GM23338 (cell line): ENCODE results near the gene C15orf40. TPM values are rescaled to one million over a fixed set of nuclear protein-coding genes. Genes with fewer than 3 reads are reported as not detected.

ENCODE experiments used
- ATAC-seq: fragments of 200-7000 bp; cut with Tn5 transposase; 3 replicates; pipeline ENCODE4 v1.9.1; 2020
- DNase-seq: peaks from one replicate; pipeline ENCODE4 v3.0.0-alpha.2; 2015; ENCODE audit warnings: low spot score
- H2AFZ ChIP-seq: fragments of 200-600 bp; sonication (generic); 2 replicates; pipeline ENCODE4 v1.8.0; 2016; ENCODE audit warnings: antibody characterized with exemption, mild to moderate bottlenecking, moderate library complexity
- H3F3A ChIP-seq: fragments of 200-600 bp; sonication (generic); replicated peaks from 2 replicates; pipeline ENCODE4 v1.8.0; 2017; ENCODE audit warnings: antibody characterized with exemption, mixed run types, low read depth
- H3K27ac ChIP-seq: fragments of 200-600 bp; sonication (generic); 2 replicates; pipeline ENCODE4 v1.6.1; 2016; ENCODE audit warnings: low read depth
- H3K27me3 ChIP-seq: fragments of 200-600 bp; sonication (generic); 2 replicates; pipeline ENCODE4 v1.8.0; 2016; ENCODE audit warnings: mild to moderate bottlenecking, mixed run types, moderate library complexity; ENCODE audit not compliant: insufficient read depth
- H3K36me3 ChIP-seq: fragments of 200-600 bp; sonication (generic); 2 replicates; pipeline ENCODE4 v1.8.0; 2016; ENCODE audit warnings: mild to moderate bottlenecking; ENCODE audit not compliant: insufficient read depth
- H3K4me1 ChIP-seq: fragments of 200-600 bp; sonication (generic); 2 replicates; pipeline ENCODE4 v1.8.0; 2016; ENCODE audit warnings: mild to moderate bottlenecking, moderate library complexity; ENCODE audit not compliant: insufficient read depth
- H3K4me2 ChIP-seq: fragments of 200-600 bp; sonication (generic); 2 replicates; pipeline ENCODE4 v1.7.1; 2017; ENCODE audit warnings: mixed run types
- H3K4me3 ChIP-seq: fragments of 200-600 bp; sonication (generic); 2 replicates; pipeline ENCODE4 v1.6.1; 2016; ENCODE audit warnings: mixed run types
- H3K79me2 ChIP-seq: fragments of 200-600 bp; sonication (generic); replicated peaks from 2 replicates; pipeline ENCODE4 v1.8.0; 2017; ENCODE audit warnings: mild to moderate bottlenecking; ENCODE audit not compliant: insufficient read depth
- H3K9me2 ChIP-seq: fragments of 200-600 bp; sonication (generic); 2 replicates; pipeline ENCODE4 v1.8.0; 2017; ENCODE audit not compliant: insufficient read depth
- H4K20me1 ChIP-seq: fragments of 200-600 bp; sonication (generic); replicated peaks from 2 replicates; pipeline ENCODE4 v1.8.0; 2017; ENCODE audit warnings: mild to moderate bottlenecking; ENCODE audit not compliant: insufficient read depth
- H3K27ac Mint-ChIP-seq: 2 replicates; pipeline ENCODE4 v1.8.0; 2020; ENCODE audit warnings: inconsistent platforms, mild to moderate bottlenecking, moderate library complexity, mixed read lengths
- H3K27me3 Mint-ChIP-seq: 3 replicates; pipeline ENCODE4 v1.8.0; 2022; ENCODE audit warnings: low read depth, mild to moderate bottlenecking, moderate library complexity, mixed read lengths, inconsistent platforms; ENCODE audit not compliant: insufficient read depth, poor library complexity
- H3K36me3 Mint-ChIP-seq: 3 replicates; pipeline ENCODE4 v1.8.0; 2021; ENCODE audit warnings: low read depth, mild to moderate bottlenecking, inconsistent platforms, moderate library complexity, mixed read lengths
- H3K4me1 Mint-ChIP-seq: 3 replicates; pipeline ENCODE4 v1.8.0; 2020; ENCODE audit warnings: mild to moderate bottlenecking, inconsistent platforms, mixed read lengths
- H3K4me3 Mint-ChIP-seq: 3 replicates; pipeline ENCODE4 v1.8.0; 2021; ENCODE audit warnings: moderate library complexity, mild to moderate bottlenecking, inconsistent platforms, mixed read lengths
- H3K9me3 Mint-ChIP-seq: 3 replicates; pipeline ENCODE4 v1.8.0; 2020; ENCODE audit warnings: moderate library complexity, mild to moderate bottlenecking, inconsistent platforms, mixed read lengths
- CREB1 ChIP-seq: fragments of 250-450 bp; sonication (Bioruptor Pico); IDR thresholded peaks from 2 replicates; pipeline ENCODE4 v1.5.0; 2020; ENCODE audit warnings: low read depth, mild to moderate bottlenecking, moderate library complexity
- CTCF ChIP-seq, 2 experiments: fragments of 200-600 bp in 1 of 2; sonication (generic) in 1 of 2; conservative IDR thresholded peaks; 2 replicates each; pipeline versions ENCODE4 v1.5.1 to v1.6.1; 2016 to 2017; ENCODE audit warnings: antibody characterized with exemption in 2 of 2, low read depth in 2 of 2, mild to moderate bottlenecking in 2 of 2, moderate library complexity in 1 of 2
- JUNB ChIP-seq: IDR thresholded peaks from one replicate; pipeline ENCODE4 v1.6.1; 2016; ENCODE audit warnings: antibody characterized with exemption; ENCODE audit not compliant: unreplicated experiment
- NANOG ChIP-seq: IDR thresholded peaks from 2 replicates; pipeline ENCODE4 v1.6.1; 2016; ENCODE audit warnings: antibody characterized with exemption, borderline replicate concordance
- ZNF114 ChIP-seq: fragments of 250-450 bp; sonication (Bioruptor Pico); IDR thresholded peaks from 2 replicates; pipeline ENCODE4 v1.5.0; 2020; ENCODE audit warnings: mild to moderate bottlenecking, moderate library complexity
- ZNF331 ChIP-seq: fragments of 250-450 bp; sonication (Bioruptor Pico); IDR thresholded peaks from 2 replicates; pipeline ENCODE4 v1.5.0; 2020; ENCODE audit warnings: low read depth, mild to moderate bottlenecking, moderate library complexity
- ZNF462 ChIP-seq: fragments of 250-450 bp; sonication (Bioruptor Pico); IDR thresholded peaks from 2 replicates; pipeline ENCODE4 v1.5.0; 2020; ENCODE audit warnings: mild to moderate bottlenecking, moderate library complexity
- polyA plus RNA-seq: library from polyadenylated mRNA; unstranded; fragments of >200 nt; fragmentation: Nextera tagmentation; extraction: Ambion mirVana; gene quantifications from 2 replicates; pipeline ENCODE4 v1.2.1, GENCODE V29; 2016
- total RNA-seq: library from RNA; depleted of rRNA; stranded (reverse); fragments of >200 nt; shearing (Covaris generic); gene quantifications from 2 replicates; pipeline ENCODE4 v1.2.3, GENCODE V29; 2014

Gene C15orf40
- total and polyA plus RNA-seq, 2 experiments from 2014 or later: 7.3 to 26.3 TPM

GRCh38 chr15:83030021-83030420 lies 18.6 kb upstream of the C15orf40 start (continued):
- TF ChIP-seq ZNF462 (CRISPR knock-in tag) (no peak), CTCF (conservative IDR thresholded peaks at IDR 0.05; ENCODE audit: low read depth in 2 of 2) (no peak)

- Mint-ChIP-seq H3K4me1 (peaks cover 6% of the 10 kb centered on the region), H3K36me3 (peaks cover 35% of the 10 kb centered on the region; the same call in 2 of the 3 replicates)
Observed at GRCh38 chr15:83018436-83018835, 7.0 kb upstream of the C15orf40 start.

More at GRCh38 chr15:83018436-83018835, 7.0 kb upstream of the C15orf40 start:
- Histone ChIP-seq H3K4me1 (no peaks in the 10 kb centered on the region), H4K20me1 (no peaks in the 10 kb centered on the region), H2AFZ (no peak overlapping the region), H3F3A (no peaks in the 10 kb centered on the region; the same call in 1 of the 2 replicates), H3K4me3 (no peak overlapping the region), H3K4me2 (no peak overlapping the region), H3K36me3 (peaks cover 16% of the 10 kb centered on the region; the same call in 1 of the 2 replicates), H3K9me2 (no peaks in the 10 kb centered on the region), H3K27me3 (no peaks in the 10 kb centered on the region), H3K27ac (no peak overlapping the region), H3K79me2 (no peaks in the 10 kb centered on the region)
- TF ChIP-seq CREB1 (CRISPR knock-in tag) (no peak), JUNB (no peak), ZNF331 (CRISPR knock-in tag) (no peak), ZNF114 (CRISPR knock-in tag) (no peak), NANOG (no peak)
- H3K4me3 Mint-ChIP-seq: no peak overlapping the region
- H3K27ac Mint-ChIP-seq: no peak overlapping the region
- H3K9me3 Mint-ChIP-seq: no peaks in the 10 kb centered on the region; the same call in 2 of the 3 replicates
- DNase-seq: no peak
- ATAC-seq: no peak
- H3K27me3 Mint-ChIP-seq: peaks cover 8% of the 10 kb centered on the region
